ENCODE results near the gene NCKAP5.

DNA sequence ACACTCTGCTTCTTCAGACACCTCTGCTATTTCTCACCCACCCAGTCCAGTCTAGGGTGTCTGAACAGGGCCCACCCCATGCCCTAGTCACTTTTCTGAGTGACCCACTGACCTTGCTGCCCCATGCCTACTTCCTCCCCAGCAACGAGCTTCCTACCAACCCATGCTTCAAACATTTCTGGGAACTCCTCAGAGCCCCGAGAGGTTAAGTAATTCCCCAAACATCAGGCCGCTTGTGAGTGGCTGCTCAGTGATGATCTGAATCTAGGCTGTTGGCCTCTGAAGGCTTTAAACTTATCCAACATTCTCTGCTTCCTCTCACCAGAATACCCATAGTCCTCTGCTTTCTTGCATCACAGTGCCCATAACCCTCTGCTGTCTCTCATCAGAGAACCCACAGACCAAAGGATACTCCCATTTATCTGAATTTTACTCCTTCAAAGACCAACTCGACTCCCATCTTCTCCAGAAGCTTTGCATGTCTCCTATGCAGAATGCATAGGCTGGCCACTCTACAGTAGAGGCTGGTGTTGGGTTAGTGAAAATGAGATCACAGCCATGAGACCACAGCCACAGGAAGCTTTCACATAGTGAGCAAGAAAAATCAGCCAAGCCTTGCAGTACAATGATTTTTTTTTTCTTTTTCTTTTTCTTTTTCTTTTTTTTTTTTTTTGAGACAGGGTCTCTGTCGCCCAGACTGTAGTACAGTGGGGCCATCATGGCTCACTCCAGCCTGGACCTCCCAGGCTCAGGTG lies 588.7 kb downstream of the NCKAP5 start:
- TF ChIP-seq CTCF (IDR thresholded peaks at IDR 0.05): no peak
- TF ChIP-seq POLR2A (IDR thresholded peaks at IDR 0.05): no peak
- no peak for TF ChIP-seq EP300 (IDR thresholded peaks at IDR 0.05)

Measured in ovary (tissue), 3 donors.